Activated CD8-positive, alpha-beta memory T cell treated with anti-CD3 and anti-CD28 coated beads, Interleukin-2, amount 50 U/mL, for 1 hour (primary cell): ENCODE data around the gene ACTMAP.

Experiments used
- DNase-seq: peaks from one replicate; pipeline ENCODE4 v3.0.0-alpha.2; 2020; ENCODE audit errors: extremely low read depth

Gene ACTMAP

GRCh38 chr19:40693896-40694295 lies 56.4 kb downstream of the ACTMAP start:
- DNase-seq, result no peak

- no peak for DNase-seq
These were observed 57.0 kb downstream of the ACTMAP start for GRCh38 chr19:40693150-40693788.

- no peak for DNase-seq
These were observed 58.1 kb downstream of the ACTMAP start for GRCh38 chr19:40692212-40692551.

GRCh38 chr19:40691421-40692211 lies 58.7 kb downstream of the ACTMAP start:
- DNase-seq, result no peak
